HL-60/S4 treated with retinoic acid at 250 ng/mL for 4 days and 3 days (cell line): ENCODE results near the gene SLC22A7.

Source experiments
- in situ Hi-C: fragments of 300-500 bp; cut with MboI; formaldehyde crosslinking; loops from 2 replicates; pipeline ENCODE4 v1.7.0; 2022; ENCODE audit warnings: low sequenced_read_pairs

SLC22A7 gene

GRCh38 chr6:43264599-43265145 lies 33.4 kb upstream of the SLC22A7 start:
- in situ Hi-C loops: loop anchor here (25.0 kb wide), 1 partner anchor 223 kb away; the partner anchor contains the start of gene TJAP1

- in situ Hi-C loops: loop anchor here (25.0 kb wide), 1 partner anchor 222 kb away; the partner anchor contains the start of gene TJAP1
Observed at GRCh38 chr6:43265564-43265963, 32.5 kb upstream of the SLC22A7 start.

GRCh38 chr6:43267619-43268354 lies 30.3 kb upstream of the SLC22A7 start:
- in situ Hi-C loops: loop anchor here (25.0 kb wide), 1 partner anchor 220 kb away; the partner anchor contains the start of gene TJAP1

- in situ Hi-C loops: loop anchor here (25.0 kb wide), 1 partner anchor 219 kb away; the partner anchor contains the start of gene TJAP1
Observed at GRCh38 chr6:43268355-43268700, 29.7 kb upstream of the SLC22A7 start.

GRCh38 chr6:43268782-43269272 lies 29.2 kb upstream of the SLC22A7 start:
- in situ Hi-C loops: loop anchor here (25.0 kb wide), 1 partner anchor 218 kb away; the partner anchor contains the start of gene TJAP1

- in situ Hi-C loops: loop anchor here (25.0 kb wide), 1 partner anchor 218 kb away; the partner anchor contains the start of gene TJAP1
Observed at GRCh38 chr6:43269273-43270007, 28.6 kb upstream of the SLC22A7 start.

- in situ Hi-C loops: loop anchor here (25.0 kb wide), 1 partner anchor 216 kb away; the partner anchor contains the start of gene TJAP1
Observed at GRCh38 chr6:43271103-43271815, 26.8 kb upstream of the SLC22A7 start.

GRCh38 chr6:43271944-43272343 lies 26.1 kb upstream of the SLC22A7 start:
- in situ Hi-C loops: loop anchor here (25.0 kb wide), 1 partner anchor 215 kb away; the partner anchor contains the start of gene TJAP1

GRCh38 chr6:43273707-43274106 lies 24.4 kb upstream of the SLC22A7 start:
- in situ Hi-C loops: loop anchor here (25.0 kb wide), 1 partner anchor 214 kb away; the partner anchor contains the start of gene TJAP1

- in situ Hi-C loops: loop anchor here (25.0 kb wide), 1 partner anchor 213 kb away; the partner anchor contains the start of gene TJAP1
Observed at GRCh38 chr6:43274127-43274915, 23.7 kb upstream of the SLC22A7 start.

- in situ Hi-C loops: loop anchor here (25.0 kb wide), 1 partner anchor 212 kb away; the partner anchor contains the start of gene TJAP1
Observed at GRCh38 chr6:43274916-43275597, 23.0 kb upstream of the SLC22A7 start.

- in situ Hi-C loops: no loop called here
Observed at GRCh38 chr6:43275801-43276576, 22.1 kb upstream of the SLC22A7 start.

GRCh38 chr6:43276577-43277305 lies 21.3 kb upstream of the SLC22A7 start:
- in situ Hi-C loops: no loop called here

GRCh38 chr6:43277306-43277642 lies 20.8 kb upstream of the SLC22A7 start:
- in situ Hi-C loops: no loop called here

- in situ Hi-C loops: no loop called here
Observed at GRCh38 chr6:43277643-43278523, 20.2 kb upstream of the SLC22A7 start.

GRCh38 chr6:43278524-43279078 lies 19.5 kb upstream of the SLC22A7 start:
- in situ Hi-C loops: no loop called here
